CD14-positive monocyte (primary cell): ENCODE data around the gene HABP4. TPM values are rescaled to one million over a fixed set of nuclear protein-coding genes. Genes with fewer than 3 reads are reported as not detected.

Experiments
- DNase-seq, 3 donors: peaks; one replicate each; pipeline ENCODE4 v3.0.0-alpha.2; 2011 to 2022
- H2AFZ ChIP-seq: 2 replicates; pipeline ENCODE4 v1.6.0; 2012; ENCODE audit warnings: mild to moderate bottlenecking, low read depth, low read length, inconsistent platforms; ENCODE audit not compliant: insufficient read depth, poor library complexity, severe bottlenecking
- H3K27ac ChIP-seq, 2 donors: 1 replicate in 1 of 2; 2 replicates in 1 of 2; pipeline ENCODE4 v1.5.1; 2012 to 2013; ENCODE audit warnings: low read length in 2 of 2, control low read depth in 1 of 2, inconsistent platforms in 1 of 2, low read depth in 1 of 2, mild to moderate bottlenecking in 1 of 2
- H3K27me3 ChIP-seq, 2 donors: one replicate each; pipeline versions ENCODE4 v1.6.0 to v1.6.1; 2011 to 2013; ENCODE audit warnings: low read length in 2 of 2; ENCODE audit not compliant: control insufficient read depth in 2 of 2, insufficient read depth in 2 of 2
- H3K36me3 ChIP-seq, 2 donors: replicated peaks in 1 of 2; 1 replicate in 1 of 2; 2 replicates in 1 of 2; pipeline versions ENCODE4 v1.5.1 to v1.6.1; 2012 to 2013; ENCODE audit warnings: low read length in 2 of 2, control low read depth in 1 of 2, inconsistent platforms in 1 of 2, mild to moderate bottlenecking in 1 of 2; ENCODE audit not compliant: insufficient read depth in 2 of 2, control insufficient read depth in 1 of 2
- H3K4me1 ChIP-seq, 2 donors: 1 replicate in 1 of 2; 2 replicates in 1 of 2; pipeline versions ENCODE4 v1.5.1 to v1.6.1; 2012 to 2013; ENCODE audit warnings: low read length in 2 of 2, control low read depth in 1 of 2, inconsistent platforms in 1 of 2, mild to moderate bottlenecking in 1 of 2, moderate library complexity in 1 of 2; ENCODE audit not compliant: insufficient read depth in 2 of 2, control insufficient read depth in 1 of 2
- H3K4me2 ChIP-seq: replicated peaks from 2 replicates; pipeline ENCODE3; 2012; ENCODE audit warnings: low read length, moderate library complexity, mild to moderate bottlenecking; ENCODE audit not compliant: poor library complexity, severe bottlenecking; ENCODE audit errors: extremely low read depth
- H3K4me3 ChIP-seq, 3 experiments: fragments of 200-600 bp in 1 of 3; sonication (generic) in 1 of 3; replicated peaks in 1 of 3; 1 replicate in 2 of 3; 2 replicates in 1 of 3; pipeline ENCODE4 v1.5.1; 2011 to 2013; ENCODE audit warnings: low read length in 3 of 3, mild to moderate bottlenecking in 3 of 3, control low read depth in 2 of 3, low read depth in 2 of 3, inconsistent platforms in 1 of 3, moderate library complexity in 1 of 3
- H3K79me2 ChIP-seq: 2 replicates; pipeline ENCODE4 v1.6.0; 2012; ENCODE audit warnings: mild to moderate bottlenecking, control low read depth, inconsistent platforms, low read length, moderate library complexity; ENCODE audit not compliant: insufficient read depth
- H3K9ac ChIP-seq: 2 replicates; pipeline ENCODE4 v1.6.0; 2017; ENCODE audit warnings: low read length, mild to moderate bottlenecking; ENCODE audit not compliant: insufficient read depth, poor library complexity, severe bottlenecking
- H3K9me3 ChIP-seq, 2 donors: replicated peaks in 1 of 2; 1 replicate in 1 of 2; 2 replicates in 1 of 2; pipeline versions ENCODE4 v1.5.1 to v1.6.1; 2012 to 2013; ENCODE audit warnings: low read length in 2 of 2, control low read depth in 1 of 2; ENCODE audit not compliant: control insufficient read depth in 1 of 2, insufficient read depth in 1 of 2
- H4K20me1 ChIP-seq: 2 replicates; pipeline ENCODE4 v1.6.0; 2012; ENCODE audit warnings: mild to moderate bottlenecking, low read length, control low read depth, moderate library complexity; ENCODE audit not compliant: insufficient read depth
- H3K27ac Mint-ChIP-seq, 7 donors: one replicate each; pipeline ENCODE4 v1.8.0; 2020; ENCODE audit warnings: mild to moderate bottlenecking in 7 of 7, mixed read lengths in 7 of 7, moderate library complexity in 6 of 7, inconsistent platforms in 2 of 7
- H3K27me3 Mint-ChIP-seq, 3 donors: one replicate each; pipeline ENCODE4 v1.8.0; 2021 to 2022; ENCODE audit warnings: low read depth in 3 of 3, mild to moderate bottlenecking in 3 of 3, mixed read lengths in 3 of 3, moderate library complexity in 3 of 3, inconsistent platforms in 1 of 3
- H3K36me3 Mint-ChIP-seq, 2 donors: one replicate each; pipeline ENCODE4 v1.8.0; 2020; ENCODE audit warnings: mixed read lengths in 2 of 2, inconsistent platforms in 1 of 2, mild to moderate bottlenecking in 1 of 2
- H3K4me1 Mint-ChIP-seq: one replicate; pipeline ENCODE4 v1.8.0; 2020; ENCODE audit warnings: mild to moderate bottlenecking, mixed read lengths
- H3K4me3 Mint-ChIP-seq, 2 donors: one replicate each; pipeline ENCODE4 v1.8.0; 2020; ENCODE audit warnings: mild to moderate bottlenecking in 2 of 2, mixed read lengths in 2 of 2, moderate library complexity in 1 of 2
- H3K9me3 Mint-ChIP-seq, 7 donors: one replicate each; pipeline ENCODE4 v1.8.0; 2020 to 2022; ENCODE audit warnings: mixed read lengths in 7 of 7, mild to moderate bottlenecking in 6 of 7, moderate library complexity in 6 of 7, inconsistent platforms in 2 of 7
- CTCF ChIP-seq: fragments of 200-600 bp; IDR thresholded peaks from one replicate; pipeline ENCODE4 v1.8.0; 2022; ENCODE audit warnings: antibody characterized with exemption, mild to moderate bottlenecking
- WGBS: methylation state at CpG from one replicate; pipeline ENCODE4 v1.1.5; 2013; ENCODE audit warnings: missing lambda C conversion rate; ENCODE audit not compliant: insufficient coverage; 5-methylcytosine and 5-hydroxymethylcytosine counted together
- intact Hi-C, 2 donors: fragments of 100-400 bp; cut with micrococcal nuclease; formaldehyde crosslinking; loops; one replicate each; pipeline versions ENCODE4 v1.15.0 to v1.15.1; 2023
- polyA plus RNA-seq, 3 donors: library from polyadenylated mRNA; depleted of rRNA in 1 of 3; unstranded in 2 of 3; stranded (reverse) in 1 of 3; fragments of 300-500 nt in 2 of 3; fragments of >200 nt in 1 of 3; fragmentation: Illumina TruSeq in 2 of 3; gene quantifications; 1 replicate in 2 of 3; 2 replicates in 1 of 3; pipeline ENCODE4 v1.2.3, GENCODE V29; 2012 to 2021

HABP4 gene
- polyA plus RNA-seq, 3 donors, result 0.54 to 0.97 (median 0.68) TPM

DNA sequence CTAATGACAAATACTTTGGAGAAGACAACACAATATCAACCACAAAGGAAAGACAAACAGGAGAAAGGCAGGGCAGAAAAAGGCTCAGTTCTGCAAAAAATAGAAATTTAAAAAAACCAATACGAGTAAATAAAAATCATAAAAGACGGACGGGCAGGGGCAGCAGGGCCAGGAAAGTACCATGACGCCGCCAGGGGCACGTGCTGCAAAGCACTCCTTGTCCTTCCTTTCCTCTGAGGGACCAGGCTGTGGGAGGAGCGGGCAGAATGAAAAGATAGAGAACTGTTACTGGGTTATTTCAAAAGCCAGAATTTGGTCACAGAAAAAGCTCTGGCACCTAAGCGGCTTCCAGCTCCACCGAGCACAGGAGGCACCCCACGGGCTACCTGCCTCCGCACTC lies 53.9 kb downstream of the HABP4 start:
- TF ChIP-seq CTCF, result no peak
- no peak for DNase-seq
- Mint-ChIP-seq H3K4me3 (no peak overlapping the region), H3K27ac (no peak overlapping the region), H3K9me3 (no peaks in the 10 kb centered on the region), H3K27me3 (peaks cover 0 to 4% (median 2%) of the 10 kb centered on the region in 3 donors), H3K4me1 (no peaks in the 10 kb centered on the region), H3K36me3 (no peaks in the 10 kb centered on the region)
- Histone ChIP-seq H3K4me2 (no peak overlapping the region), H4K20me1 (no peaks in the 10 kb centered on the region), H3K79me2 (no peaks in the 10 kb centered on the region), H3K36me3 (no peaks in the 10 kb centered on the region), H2AFZ (no peak overlapping the region), H3K9ac (no peak overlapping the region), H3K27me3 (no peaks in the 10 kb centered on the region), H3K4me1 (no peaks in the 10 kb centered on the region), H3K9me3 (no peaks in the 10 kb centered on the region), H3K27ac (no peak overlapping the region), H3K4me3 (no peak overlapping the region)
- WGBS, result 96% methylated on average over 10 of the region's 11 CpGs
- intact Hi-C loops, result no loop called here

- no peak overlapping the region for H3K27ac ChIP-seq
- no peak overlapping the region for H3K9ac ChIP-seq
- H3K27me3 ChIP-seq, result no peaks in the 10 kb centered on the region
- H3K4me3 ChIP-seq, result no peak overlapping the region
- Mint-ChIP-seq H3K36me3 (no peaks in the 10 kb centered on the region), H3K9me3 (no peaks in the 10 kb centered on the region), H3K4me1 (peaks cover 2% of the 10 kb centered on the region), H3K4me3 (no peak overlapping the region), H3K27me3 (peaks cover 0 to 4% (median 2%) of the 10 kb centered on the region in 3 donors), H3K27ac (no peak overlapping the region)
- H4K20me1 ChIP-seq, result no peaks in the 10 kb centered on the region
- H3K9me3 ChIP-seq, result no peaks in the 10 kb centered on the region
- no peaks in the 10 kb centered on the region for H3K36me3 ChIP-seq
- no peak overlapping the region for H3K4me2 ChIP-seq
- TF ChIP-seq CTCF, result no peak
- no peak overlapping the region for H2AFZ ChIP-seq
- intact Hi-C loops, result no loop called here
- no peaks in the 10 kb centered on the region for H3K79me2 ChIP-seq
- no peak for DNase-seq
- 100% methylated on average over 7 of the region's 13 CpGs for WGBS
- no peaks in the 10 kb centered on the region for H3K4me1 ChIP-seq
Measured at GRCh38 chr9:96505316-96505991, 55.5 kb downstream of the HABP4 start.
